ENCODE data around the gene MXD3. TPM values are rescaled to one million over a fixed set of nuclear protein-coding genes. Genes with fewer than 3 reads are reported as not detected.

MXD3 gene
- total and polyA plus RNA-seq, 2 donors from 2014 or later, result 4.9 to 6.6 TPM

GRCh38 chr5:177329883-177330282 lies 18.2 kb upstream of the MXD3 start:
- Histone ChIP-seq H3K9me3 (ENCODE audit: control insufficient read depth in 2 of 3, insufficient read depth in 1 of 3, low read length in 3 of 3) (no peaks in the 10 kb centered on the region), H3K27me3 (ENCODE audit: control insufficient read depth, insufficient read depth, low read length) (no peaks in the 10 kb centered on the region), H3K27ac (ENCODE audit: low read depth in 2 of 2, low read length in 2 of 2) (no peak overlapping the region), H3K9ac (ENCODE audit: low read length in 3 of 3) (no peak overlapping the region), H3K4me1 (ENCODE audit: control insufficient read depth in 2 of 3, insufficient read depth in 2 of 3, low read depth in 1 of 3, low read length in 3 of 3) (peaks cover 0 to 5% (median 4%) of the 10 kb centered on the region in 3 donors), H3K36me3 (ENCODE audit: control insufficient read depth in 2 of 3, insufficient read depth in 3 of 3, low read length in 3 of 3) (peaks cover 0 to 29% (median 14%) of the 10 kb centered on the region in 3 donors), H3K4me3 (ENCODE audit: low read length in 3 of 3) (no peak overlapping the region)
- TF ChIP-seq CTCF (IDR thresholded peaks at IDR 0.05; ENCODE audit: borderline replicate concordance, extremely low read depth, insufficient read depth), result no peak
- intact Hi-C loops (cut with DNase I), result no loop called here
- FAIRE-seq (no peak), DNase-seq (peak in 1 of 5 donors; percentile 35)

- FAIRE-seq (no peak), DNase-seq (peak in 1 of 5 donors; percentile 32)
- no peak overlapping the region for H3K27ac ChIP-seq (ENCODE audit: low read depth in 2 of 2, low read length in 2 of 2)
- H3K4me1 ChIP-seq (ENCODE audit: control insufficient read depth in 2 of 3, insufficient read depth in 2 of 3, low read depth in 1 of 3, low read length in 3 of 3), result peaks cover 0 to 5% (median 4%) of the 10 kb centered on the region in 3 donors
- H3K9me3 ChIP-seq (ENCODE audit: control insufficient read depth in 2 of 3, insufficient read depth in 1 of 3, low read length in 3 of 3), result no peaks in the 10 kb centered on the region
- no peaks in the 10 kb centered on the region for H3K27me3 ChIP-seq (ENCODE audit: control insufficient read depth, insufficient read depth, low read length)
- peaks cover 0 to 18% (median 5%) of the 10 kb centered on the region in 3 donors for H3K36me3 ChIP-seq (ENCODE audit: control insufficient read depth in 2 of 3, insufficient read depth in 3 of 3, low read length in 3 of 3)
- no peak for TF ChIP-seq CTCF (IDR thresholded peaks at IDR 0.05; ENCODE audit: borderline replicate concordance, extremely low read depth, insufficient read depth)
- no peak overlapping the region for H3K9ac ChIP-seq (ENCODE audit: low read length in 3 of 3)
- H3K4me3 ChIP-seq (ENCODE audit: low read length in 3 of 3), result no peak overlapping the region
- intact Hi-C loops (cut with DNase I), result no loop called here
Measured at GRCh38 chr5:177328545-177329231, 17.0 kb upstream of the MXD3 start.

GRCh38 chr5:177327539-177328522 lies 16.1 kb upstream of the MXD3 start:
- intact Hi-C loops (cut with DNase I), result no loop called here
- H3K4me1 ChIP-seq (ENCODE audit: control insufficient read depth in 2 of 3, insufficient read depth in 2 of 3, low read depth in 1 of 3, low read length in 3 of 3), result peaks cover 0 to 5% (median 4%) of the 10 kb centered on the region in 3 donors
- no peak overlapping the region for H3K9ac ChIP-seq (ENCODE audit: low read length in 3 of 3)
- no peaks in the 10 kb centered on the region for H3K27me3 ChIP-seq (ENCODE audit: control insufficient read depth, insufficient read depth, low read length)
- no peak overlapping the region for H3K4me3 ChIP-seq (ENCODE audit: low read length in 3 of 3)
- H3K36me3 ChIP-seq (ENCODE audit: control insufficient read depth in 2 of 3, insufficient read depth in 3 of 3, low read length in 3 of 3), result peaks cover 0 to 9% (median under 1%) of the 10 kb centered on the region in 3 donors
- FAIRE-seq (no peak), DNase-seq (peak in 1 of 5 donors; percentile 69)
- peak overlapping the region in 1 of 2 donors; percentile 47 for H3K27ac ChIP-seq (ENCODE audit: low read depth in 2 of 2, low read length in 2 of 2)
- TF ChIP-seq CTCF (IDR thresholded peaks at IDR 0.05; ENCODE audit: borderline replicate concordance, extremely low read depth, insufficient read depth), result no peak
- H3K9me3 ChIP-seq (ENCODE audit: control insufficient read depth in 2 of 3, insufficient read depth in 1 of 3, low read length in 3 of 3), result no peaks in the 10 kb centered on the region
